Prostate gland (tissue), 2 donors: Measurements from ENCODE around the gene LHX4.

Experiments
- POLR2A ChIP-seq: fragments of 450-650 bp; IDR thresholded peaks from one replicate; pipeline ENCODE4 v1.6.1; 2016; ENCODE audit warnings: antibody characterized with exemption, mild to moderate bottlenecking
- TF ChIP-seq, protein P1 (sequence below), 4 experiments: fragments of 200-600 bp in 2 of 4; fragments of 450-650 bp in 2 of 4; sonication (generic) in 2 of 4; IDR thresholded peaks; 1 replicate in 3 of 4; 2 replicates in 1 of 4; pipeline ENCODE4 v1.5.1; 2016 to 2019; ENCODE audit warnings: antibody characterized with exemption in 4 of 4, mild to moderate bottlenecking in 2 of 4, moderate library complexity in 2 of 4

DNA sequence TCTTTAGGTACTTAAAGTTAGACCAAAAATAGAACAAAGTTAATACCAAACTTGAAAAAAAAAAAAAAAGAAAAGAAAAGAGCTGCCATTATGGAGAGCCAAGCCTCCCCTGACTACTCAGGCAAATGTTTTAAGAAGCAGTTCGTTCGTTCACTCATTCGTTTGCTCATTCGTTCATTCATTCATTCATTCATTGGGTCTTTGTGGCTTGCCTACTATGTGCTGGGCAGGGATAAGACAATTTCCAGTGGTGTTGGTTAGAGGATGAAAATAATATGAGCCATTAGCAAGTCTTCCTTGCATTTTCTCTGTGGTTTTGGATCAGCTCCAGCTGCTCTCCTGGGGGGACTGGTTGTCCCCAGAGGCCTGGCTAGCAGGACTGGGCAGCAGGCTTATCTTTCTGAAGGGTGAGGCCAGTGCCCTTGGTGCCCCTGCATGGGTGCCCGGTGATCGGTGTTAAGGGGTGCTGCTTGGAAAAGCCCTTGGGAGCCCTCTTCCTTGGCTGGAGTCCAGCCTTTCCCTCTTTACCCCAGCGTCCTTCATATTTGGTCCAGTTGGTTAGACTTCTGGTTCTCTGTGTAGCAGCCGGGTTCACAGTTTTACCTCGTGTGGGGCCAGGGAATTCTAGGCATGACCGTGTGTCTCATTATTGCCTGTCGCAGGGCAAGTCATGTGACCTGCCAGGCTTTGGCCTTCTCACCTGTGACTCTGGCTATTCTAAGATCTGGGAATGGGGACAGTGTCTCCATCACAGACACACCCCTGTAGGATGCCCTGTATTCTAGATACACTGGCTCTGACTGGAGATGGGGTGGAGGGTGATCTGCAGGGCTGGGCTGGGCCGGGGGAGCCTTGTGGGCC is 32.8 kb downstream of the LHX4 start:
- TF ChIP-seq POLR2A: no peak
- TF ChIP-seq, protein P1, sequence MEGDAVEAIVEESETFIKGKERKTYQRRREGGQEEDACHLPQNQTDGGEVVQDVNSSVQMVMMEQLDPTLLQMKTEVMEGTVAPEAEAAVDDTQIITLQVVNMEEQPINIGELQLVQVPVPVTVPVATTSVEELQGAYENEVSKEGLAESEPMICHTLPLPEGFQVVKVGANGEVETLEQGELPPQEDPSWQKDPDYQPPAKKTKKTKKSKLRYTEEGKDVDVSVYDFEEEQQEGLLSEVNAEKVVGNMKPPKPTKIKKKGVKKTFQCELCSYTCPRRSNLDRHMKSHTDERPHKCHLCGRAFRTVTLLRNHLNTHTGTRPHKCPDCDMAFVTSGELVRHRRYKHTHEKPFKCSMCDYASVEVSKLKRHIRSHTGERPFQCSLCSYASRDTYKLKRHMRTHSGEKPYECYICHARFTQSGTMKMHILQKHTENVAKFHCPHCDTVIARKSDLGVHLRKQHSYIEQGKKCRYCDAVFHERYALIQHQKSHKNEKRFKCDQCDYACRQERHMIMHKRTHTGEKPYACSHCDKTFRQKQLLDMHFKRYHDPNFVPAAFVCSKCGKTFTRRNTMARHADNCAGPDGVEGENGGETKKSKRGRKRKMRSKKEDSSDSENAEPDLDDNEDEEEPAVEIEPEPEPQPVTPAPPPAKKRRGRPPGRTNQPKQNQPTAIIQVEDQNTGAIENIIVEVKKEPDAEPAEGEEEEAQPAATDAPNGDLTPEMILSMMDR (IDR thresholded peaks at IDR 0.05): no peak
